ENCODE measurements around the gene TMCO5A. TPM values are rescaled to one million over a fixed set of nuclear protein-coding genes. Genes with fewer than 3 reads are reported as not detected.

Gene TMCO5A
- polyA plus RNA-seq, 1 donor from 2014 or later, result not detected

GRCh38 chr15:37888356-37888755 lies 46.1 kb upstream of the TMCO5A start:
- TF ChIP-seq RAD21 (conservative IDR thresholded peaks at IDR 0.05) (no peak), POLR2AphosphoS5 (IDR thresholded peaks at IDR 0.05) (no peak), MXI1 (conservative IDR thresholded peaks at IDR 0.05; ENCODE audit: poor library complexity, severe bottlenecking) (no peak), EZH2 (IDR thresholded peaks at IDR 0.05; ENCODE audit: borderline replicate concordance, insufficient read depth, low read length, poor library complexity, severe bottlenecking) (no peak), EP300 (conservative IDR thresholded peaks at IDR 0.05; ENCODE audit: poor library complexity, severe bottlenecking) (no peak), CTCF (IDR thresholded peaks at IDR 0.05; ENCODE audit: poor library complexity, severe bottlenecking) (no peak), TAF1 (IDR thresholded peaks at IDR 0.05; ENCODE audit: low read depth) (no peak)
- H3K79me2 ChIP-seq (replicated peaks; ENCODE audit: insufficient read depth, low read length), result peaks cover 42% of the 10 kb centered on the region
- no peak overlapping the region for H3K4me3 ChIP-seq (ENCODE audit: low read length)
- H3K27me3 ChIP-seq (ENCODE audit: insufficient read depth, low read depth, low read length), result no peaks in the 10 kb centered on the region
- H3K27ac ChIP-seq (ENCODE audit: low read length), result no peak overlapping the region
- H2AFZ ChIP-seq (ENCODE audit: low read depth, low read length), result no peak overlapping the region
- H3K9me2 ChIP-seq (ENCODE audit: insufficient read depth, low read length), result no peaks in the 10 kb centered on the region
- H3F3A ChIP-seq (ENCODE audit: insufficient read depth, low read length, poor library complexity, severe bottlenecking), result no peaks in the 10 kb centered on the region
- H4K20me1 ChIP-seq (ENCODE audit: insufficient read depth), result no peaks in the 10 kb centered on the region
- no peaks in the 10 kb centered on the region for H3K36me3 ChIP-seq (ENCODE audit: insufficient read depth, low read length)
- H3K9me3 ChIP-seq (ENCODE audit: low read length), result no peaks in the 10 kb centered on the region
- no peak overlapping the region for H3K4me2 ChIP-seq (ENCODE audit: low read length)
- no peak overlapping the region for H3K9ac ChIP-seq (ENCODE audit: low read length)

GRCh38 chr15:37891766-37892368 lies 42.6 kb upstream of the TMCO5A start:
- Histone ChIP-seq H3K9me3 (ENCODE audit: low read length) (no peaks in the 10 kb centered on the region), H3K27ac (ENCODE audit: low read length) (no peak overlapping the region), H3K9ac (ENCODE audit: low read length) (no peak overlapping the region), H3K79me2 (replicated peaks; ENCODE audit: insufficient read depth, low read length) (peaks cover 20% of the 10 kb centered on the region), H3K9me2 (ENCODE audit: insufficient read depth, low read length) (no peaks in the 10 kb centered on the region), H3K27me3 (ENCODE audit: insufficient read depth, low read depth, low read length) (no peaks in the 10 kb centered on the region), H2AFZ (ENCODE audit: low read depth, low read length) (no peak overlapping the region), H3F3A (ENCODE audit: insufficient read depth, low read length, poor library complexity, severe bottlenecking) (no peaks in the 10 kb centered on the region), H3K4me2 (ENCODE audit: low read length) (no peak overlapping the region), H4K20me1 (ENCODE audit: insufficient read depth) (no peaks in the 10 kb centered on the region), H3K4me3 (ENCODE audit: low read length) (no peak overlapping the region), H3K36me3 (ENCODE audit: insufficient read depth, low read length) (no peaks in the 10 kb centered on the region)
- TF ChIP-seq RAD21 (conservative IDR thresholded peaks at IDR 0.05) (peak; percentile 96), EP300 (conservative IDR thresholded peaks at IDR 0.05; ENCODE audit: poor library complexity, severe bottlenecking) (peak; percentile 23), SMC3 (conservative IDR thresholded peaks at IDR 0.05; ENCODE audit: poor library complexity) (peak; percentile 91), REST (IDR thresholded peaks at IDR 0.05; ENCODE audit: borderline replicate concordance) (peak; percentile 33), CTCF (IDR thresholded peaks at IDR 0.05; ENCODE audit: poor library complexity, severe bottlenecking) (peak; percentile 96), POLR2AphosphoS5 (IDR thresholded peaks at IDR 0.05) (no peak), MXI1 (conservative IDR thresholded peaks at IDR 0.05; ENCODE audit: poor library complexity, severe bottlenecking) (no peak)

All from neural cell (in vitro differentiated cells).